Mesenteric fat pad (tissue), 1 donor: ENCODE measurements around the gene MBOAT1. TPM values are rescaled to one million over a fixed set of nuclear protein-coding genes. Genes with fewer than 3 reads are reported as not detected.
"Not testable (repeated sequence)": the region's sequence is repeated elsewhere in the genome, so short reads cannot be mapped to it uniquely, and the experiment has no call there.

Experiments
- DNase-seq: peaks from one replicate; pipeline ENCODE4 v3.0.0-alpha.2; 2020; ENCODE audit warnings: low spot score
- total RNA-seq: library from RNA; stranded (reverse); fragmentation: NEBNext Ultra II Directional; extraction: Animal tissue kit (Norgen Biotek cat#: 25700); gene quantifications from one replicate; pipeline ENCODE4 v1.2.1, GENCODE V29; 2021
- donor health status: DM: yes; HTN: yes; CAD: no.

Gene MBOAT1
- total RNA-seq, 1 donor from 2014 or later: 6.3 TPM

DNA sequence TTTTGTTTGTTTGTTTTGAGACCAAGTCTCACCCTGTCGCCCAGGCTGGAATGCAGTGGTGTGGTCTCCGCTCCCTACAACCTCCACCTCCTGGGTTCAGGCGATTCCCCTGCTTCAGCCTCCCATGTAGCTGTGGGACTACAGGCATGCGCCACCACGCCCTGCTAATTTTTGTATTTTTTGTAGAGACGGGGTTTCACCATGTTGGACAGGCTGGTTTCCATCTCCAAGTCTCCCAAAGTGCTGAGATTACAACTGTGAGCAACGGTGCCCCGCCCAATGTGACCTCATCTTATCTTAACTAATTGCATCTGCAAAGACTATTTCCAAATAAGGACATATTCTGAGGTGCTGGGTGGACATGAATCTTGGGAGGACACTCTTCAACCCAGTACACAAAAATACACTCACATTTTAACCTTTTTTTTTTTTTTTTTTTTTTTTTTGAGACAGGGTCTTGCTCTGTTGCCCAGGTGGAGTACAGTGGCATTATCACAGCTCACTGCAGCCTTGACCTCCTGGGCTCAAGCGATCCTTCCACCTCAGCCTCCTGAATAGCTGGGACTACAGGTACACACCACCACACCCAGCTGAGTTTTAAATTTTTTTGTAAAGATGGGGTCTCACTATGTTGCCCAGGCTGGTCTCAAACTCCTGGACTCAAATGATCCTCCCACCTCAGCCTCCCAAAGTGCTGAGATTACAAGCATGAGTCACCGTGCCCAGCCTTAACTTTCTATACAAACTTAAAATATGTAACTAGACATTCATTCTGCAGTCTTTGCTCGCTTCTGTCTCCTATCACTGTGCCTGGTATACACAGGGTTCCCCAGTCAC is 72.9 kb downstream of the MBOAT1 start:
- DNase-seq: not testable (repeated sequence)

DNA sequence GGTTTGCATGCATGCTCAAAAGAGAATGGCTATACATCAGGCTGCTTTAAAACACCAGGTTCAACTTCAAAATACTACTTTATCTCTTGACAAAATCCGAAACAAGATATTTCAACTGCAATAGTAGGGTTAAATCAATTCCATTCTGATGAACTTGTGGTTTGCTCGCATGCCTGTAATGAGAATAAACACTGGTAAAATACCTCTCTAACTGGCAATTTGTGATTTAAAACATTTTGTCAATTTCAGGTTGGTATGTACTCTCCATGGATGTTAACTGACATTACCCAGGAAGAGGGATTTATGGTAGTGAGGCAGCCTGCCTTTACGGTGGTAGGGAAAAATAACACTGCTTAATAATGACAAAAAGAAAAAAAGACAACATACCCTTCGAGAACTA is 74.4 kb downstream of the MBOAT1 start:
- DNase-seq: no peak

DNA sequence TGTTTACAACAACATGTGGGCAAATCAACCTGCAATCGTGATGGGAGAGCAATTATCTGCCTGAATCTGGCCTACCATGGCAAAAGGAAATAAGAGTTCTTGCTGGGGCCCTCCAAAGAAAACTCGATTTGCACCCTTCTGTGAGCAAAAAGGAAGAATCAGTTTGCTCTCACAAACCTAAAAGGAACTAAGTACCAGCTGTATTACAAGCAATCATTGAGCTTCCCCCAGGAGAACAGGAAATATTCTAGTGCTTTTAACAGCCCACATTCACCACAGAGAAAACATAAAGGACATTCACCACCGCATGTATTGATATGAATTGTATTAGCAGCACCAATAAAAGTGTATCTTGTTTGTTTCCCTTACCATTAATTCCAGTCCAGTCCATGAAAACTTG is 75.0 kb downstream of the MBOAT1 start:
- no peak for DNase-seq

DNA sequence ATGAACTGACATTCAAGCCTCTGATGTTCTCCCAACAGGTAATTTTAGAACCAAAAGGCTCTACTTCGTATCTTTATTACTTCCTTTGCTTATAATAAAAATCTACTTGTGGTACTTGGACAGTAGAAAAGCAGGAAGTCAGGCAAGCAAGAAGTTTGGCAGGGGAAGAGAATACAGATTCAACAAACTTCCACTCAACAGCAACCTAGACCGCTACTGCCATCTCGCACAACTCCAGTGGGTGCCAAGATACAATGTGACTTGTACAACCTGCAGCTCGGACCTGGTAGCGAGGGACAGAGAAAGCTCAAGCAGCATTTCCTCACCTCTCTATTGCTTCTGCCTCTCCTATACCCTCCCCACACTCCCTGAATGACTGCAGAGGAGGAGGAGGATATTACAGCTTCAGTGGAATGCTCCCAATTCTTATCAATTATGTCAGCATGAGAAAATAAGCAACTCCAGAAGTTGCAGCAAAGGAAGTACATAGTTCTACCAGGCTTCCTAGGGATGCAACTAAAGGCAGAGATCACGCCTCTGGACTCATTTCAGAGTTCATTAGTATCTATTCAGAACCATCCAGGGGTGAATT is 76.5 kb downstream of the MBOAT1 start:
- no peak for DNase-seq

DNA sequence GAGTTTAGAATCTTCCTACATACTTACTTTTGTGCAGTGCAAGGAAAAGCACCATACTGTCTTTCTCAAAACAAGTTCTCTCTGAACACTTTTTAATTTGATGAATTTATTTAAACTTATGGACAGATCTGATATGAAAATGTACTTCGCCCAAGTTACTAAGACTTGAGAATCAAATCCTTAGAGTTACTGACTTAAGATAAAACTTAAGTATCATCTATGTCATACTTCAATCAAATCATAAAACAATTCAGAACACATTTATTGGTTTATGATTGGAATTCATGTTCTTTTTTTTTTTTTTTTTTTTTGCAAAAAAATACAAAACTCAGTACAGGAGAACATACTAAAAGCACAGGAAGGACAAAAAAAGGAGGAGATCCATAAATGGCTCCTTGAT is 77.7 kb downstream of the MBOAT1 start:
- no peak for DNase-seq

DNA sequence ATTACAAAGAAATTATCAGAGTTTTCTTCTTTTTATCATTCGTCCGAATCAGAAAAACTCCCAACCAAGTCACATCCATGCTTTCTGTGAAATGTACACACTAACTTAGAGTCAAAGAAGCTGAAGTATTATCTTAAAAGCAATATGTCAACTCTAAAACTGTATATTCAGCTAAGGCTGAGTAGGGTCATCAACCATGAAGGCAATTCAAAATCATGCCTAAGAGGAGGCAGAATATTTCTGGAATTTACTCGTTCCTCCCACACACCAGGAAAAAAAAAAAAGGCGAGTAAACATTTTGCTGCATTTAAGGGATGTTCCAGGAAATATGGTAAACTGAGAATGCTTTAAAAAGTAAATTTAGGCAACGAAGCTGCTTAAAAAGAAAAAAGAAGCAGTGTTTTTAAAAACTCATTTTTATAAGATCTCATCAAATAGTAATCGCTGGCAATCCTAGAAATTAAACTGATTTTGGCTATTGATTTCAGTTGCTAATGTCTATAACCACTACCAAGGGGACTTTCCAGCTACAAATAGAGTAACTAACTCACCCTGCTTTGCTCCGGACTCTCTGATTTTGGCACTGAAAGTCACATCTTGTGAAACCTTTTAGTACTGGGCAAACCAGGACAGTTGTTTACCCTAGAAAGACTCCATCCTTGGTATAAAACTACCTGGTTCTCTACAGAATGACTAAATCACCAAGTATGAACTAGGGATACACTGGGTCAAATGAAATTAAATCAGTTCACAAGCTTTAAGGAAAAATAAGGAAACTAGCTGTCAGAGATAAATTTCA is 82.8 kb downstream of the MBOAT1 start:
- no peak for DNase-seq

DNA sequence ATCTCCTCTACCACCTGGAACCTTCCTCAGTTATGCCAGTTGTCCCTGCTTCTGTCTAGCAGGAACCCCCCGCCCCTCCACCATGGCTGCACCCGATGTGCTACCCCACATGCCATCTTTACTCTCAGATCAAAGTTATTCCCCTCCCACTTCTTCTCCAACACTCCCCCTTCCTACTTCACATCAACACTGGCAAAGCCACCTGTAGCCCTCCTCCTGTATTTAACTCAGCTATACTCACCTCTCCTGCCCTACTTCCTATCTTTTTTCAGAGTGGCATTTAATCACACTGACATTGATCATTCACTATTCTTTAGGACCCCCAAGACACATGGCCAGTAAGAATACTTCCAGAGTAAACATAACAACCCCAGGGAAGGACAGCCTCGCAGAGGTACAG is 84.3 kb downstream of the MBOAT1 start:
- DNase-seq: no peak

DNA sequence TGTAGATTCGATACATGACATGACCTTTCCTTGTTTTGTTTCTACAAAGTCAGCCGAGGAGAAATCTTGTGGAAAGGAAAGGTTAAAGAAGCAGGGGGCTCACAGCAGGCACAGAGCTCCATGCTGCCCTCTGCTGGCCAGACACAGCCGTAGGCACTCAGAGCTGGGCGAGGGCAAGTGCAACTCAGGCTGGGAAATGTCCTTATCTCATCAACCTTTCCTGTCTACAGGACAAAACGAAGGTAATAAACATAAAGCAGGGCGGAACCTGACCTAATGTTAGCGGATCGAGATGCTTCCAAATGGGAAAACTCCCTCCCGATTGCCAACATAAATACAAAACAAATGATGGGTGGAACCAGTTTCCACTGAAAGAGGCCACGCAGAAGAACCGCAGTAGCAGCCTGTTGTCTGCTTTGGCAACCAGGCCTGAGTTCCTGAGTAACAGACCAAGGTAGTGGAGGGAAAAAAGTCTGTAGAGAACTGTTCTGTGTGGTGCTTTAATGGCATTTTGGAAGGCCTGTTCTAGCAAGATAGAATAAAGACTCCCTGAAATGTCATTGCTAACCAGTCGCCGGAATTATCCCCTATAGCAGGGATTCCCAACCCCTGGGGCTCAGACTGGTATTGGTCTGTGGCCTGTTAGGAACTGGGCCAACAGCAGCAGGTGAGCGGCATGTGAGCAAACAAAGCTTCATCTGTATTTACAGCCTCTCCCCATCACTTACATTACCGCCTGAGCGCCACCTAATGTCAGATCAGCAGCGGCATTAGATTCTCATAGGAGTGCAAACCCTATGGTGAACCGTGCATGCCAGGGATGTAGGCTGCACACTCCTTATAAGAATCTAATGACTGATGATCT is 85.2 kb downstream of the MBOAT1 start:
- DNase-seq: no peak

DNA sequence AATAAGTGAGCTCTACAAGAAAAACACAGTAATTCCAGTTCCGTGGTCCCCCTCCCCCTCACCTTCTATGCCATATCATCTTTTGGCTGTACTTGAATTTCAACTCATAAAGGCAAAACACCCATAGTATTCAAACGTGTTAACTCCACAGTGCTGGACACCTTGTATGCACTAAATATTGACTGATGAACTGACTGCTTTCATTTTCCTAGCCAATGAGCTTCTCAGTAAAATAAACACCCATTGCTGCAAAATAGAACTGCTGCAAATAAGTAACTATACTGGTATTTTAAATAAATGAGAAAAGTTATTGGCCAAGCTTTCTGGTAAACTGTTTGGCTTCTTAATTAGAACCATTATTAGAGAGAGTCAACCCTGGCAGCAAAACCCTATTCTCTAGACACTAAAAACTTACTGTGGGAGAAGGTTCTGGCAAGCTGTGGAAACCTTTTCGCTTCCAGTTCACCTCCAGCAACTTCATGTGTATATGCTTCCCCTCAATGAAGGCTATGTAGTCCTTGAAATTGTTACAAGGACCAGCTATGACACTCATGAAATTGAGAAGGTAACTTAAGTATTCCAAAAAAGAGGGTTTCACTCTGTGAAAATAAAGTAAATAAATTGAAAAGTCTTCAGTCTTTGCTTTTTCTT is 86.0 kb downstream of the MBOAT1 start:
- DNase-seq: no peak

DNA sequence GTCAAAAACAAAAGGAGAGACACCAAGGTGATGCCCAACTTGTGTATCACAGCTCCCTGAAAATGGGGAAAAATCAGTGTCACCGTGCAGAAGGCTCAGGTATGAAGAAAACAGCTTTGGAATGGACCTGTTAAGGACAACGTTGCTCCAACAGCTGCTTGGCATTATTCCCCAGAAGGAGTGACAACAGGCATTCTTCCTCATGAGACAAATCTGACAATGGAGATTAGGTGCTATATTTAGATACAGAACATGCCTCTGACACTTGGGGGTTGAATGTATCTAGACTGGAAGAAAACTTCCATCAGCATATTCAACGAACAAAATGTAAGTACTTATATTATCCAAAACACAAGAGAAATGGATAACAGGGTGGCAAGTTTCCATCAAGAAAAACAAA is 87.7 kb downstream of the MBOAT1 start:
- no peak for DNase-seq

DNA sequence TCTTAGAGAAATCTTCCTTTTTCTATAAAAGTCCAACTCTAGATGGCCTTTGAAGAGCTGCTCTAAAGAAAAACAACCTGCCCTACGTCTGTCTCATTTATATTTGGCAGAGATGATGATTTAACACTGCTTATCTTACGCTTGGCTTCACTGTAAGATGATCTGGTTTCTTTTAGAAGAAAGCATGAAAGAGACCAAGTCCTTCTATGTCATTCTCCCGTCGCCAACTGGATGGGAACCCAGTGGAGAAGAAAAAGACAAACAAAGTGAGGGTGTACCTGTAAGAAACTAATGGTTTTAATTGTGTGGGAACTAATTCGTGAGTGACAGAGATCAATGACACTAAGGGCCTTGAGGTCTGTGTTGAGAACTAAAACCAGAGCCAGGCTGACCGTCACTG is 92.8 kb downstream of the MBOAT1 start:
- DNase-seq: no peak

DNA sequence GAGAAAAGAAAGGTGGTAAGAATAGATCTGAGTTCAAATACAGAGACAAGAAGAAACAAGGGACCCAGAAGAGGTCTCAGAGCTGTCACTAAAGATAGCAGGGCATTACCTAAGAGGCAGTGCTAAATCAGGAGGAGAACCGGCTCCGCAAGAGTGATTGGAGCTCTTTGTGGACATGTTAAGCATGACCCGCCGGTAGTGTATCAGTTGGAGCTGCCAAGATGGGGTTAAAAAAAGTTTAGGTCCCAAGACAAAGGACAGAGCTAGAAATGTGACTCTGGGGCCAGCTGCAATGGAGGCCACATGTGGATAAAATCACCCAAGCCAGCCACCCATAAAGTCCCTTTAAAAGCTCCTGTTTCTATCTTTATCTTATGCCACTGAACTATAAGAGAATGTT is 93.4 kb downstream of the MBOAT1 start:
- no peak for DNase-seq

DNA sequence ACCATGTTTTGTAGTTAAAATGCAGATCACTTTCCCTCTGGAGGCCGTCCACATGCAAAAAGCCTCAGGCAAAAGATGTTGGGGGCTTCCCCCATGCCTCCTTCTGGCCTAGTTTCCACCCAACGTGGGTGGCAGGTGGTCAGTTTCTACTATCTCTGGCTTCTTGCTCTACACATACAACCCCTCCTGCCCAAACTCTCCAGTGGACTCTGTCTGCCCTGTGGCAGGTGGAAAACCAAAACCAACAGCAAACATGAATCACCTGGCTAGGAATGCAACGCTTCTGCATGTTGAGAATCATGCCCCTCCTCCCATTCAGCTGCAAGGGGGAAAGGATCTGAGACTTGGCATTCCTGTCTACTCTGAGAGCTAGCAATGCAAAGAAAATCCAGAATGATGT is 94.8 kb downstream of the MBOAT1 start:
- DNase-seq: no peak

DNA sequence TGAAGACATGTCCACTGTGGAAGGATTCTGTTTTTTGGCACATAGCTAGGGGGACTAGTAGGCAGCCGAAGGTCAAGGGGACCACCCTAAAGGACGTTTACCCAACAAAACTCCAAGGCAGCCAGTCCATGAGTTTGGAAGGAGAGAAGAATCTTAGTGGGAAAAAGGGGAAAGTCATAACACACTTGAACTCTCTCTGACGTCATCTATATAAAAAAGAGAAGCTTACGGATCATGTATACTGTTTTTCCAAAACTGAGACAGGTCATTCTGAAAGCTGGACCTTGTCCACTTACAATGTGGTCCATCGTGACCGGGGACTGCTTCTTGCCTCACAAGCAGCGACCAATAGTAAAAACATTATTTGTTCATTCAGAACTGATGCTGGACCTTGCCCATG is 95.5 kb downstream of the MBOAT1 start:
- DNase-seq: no peak

DNA sequence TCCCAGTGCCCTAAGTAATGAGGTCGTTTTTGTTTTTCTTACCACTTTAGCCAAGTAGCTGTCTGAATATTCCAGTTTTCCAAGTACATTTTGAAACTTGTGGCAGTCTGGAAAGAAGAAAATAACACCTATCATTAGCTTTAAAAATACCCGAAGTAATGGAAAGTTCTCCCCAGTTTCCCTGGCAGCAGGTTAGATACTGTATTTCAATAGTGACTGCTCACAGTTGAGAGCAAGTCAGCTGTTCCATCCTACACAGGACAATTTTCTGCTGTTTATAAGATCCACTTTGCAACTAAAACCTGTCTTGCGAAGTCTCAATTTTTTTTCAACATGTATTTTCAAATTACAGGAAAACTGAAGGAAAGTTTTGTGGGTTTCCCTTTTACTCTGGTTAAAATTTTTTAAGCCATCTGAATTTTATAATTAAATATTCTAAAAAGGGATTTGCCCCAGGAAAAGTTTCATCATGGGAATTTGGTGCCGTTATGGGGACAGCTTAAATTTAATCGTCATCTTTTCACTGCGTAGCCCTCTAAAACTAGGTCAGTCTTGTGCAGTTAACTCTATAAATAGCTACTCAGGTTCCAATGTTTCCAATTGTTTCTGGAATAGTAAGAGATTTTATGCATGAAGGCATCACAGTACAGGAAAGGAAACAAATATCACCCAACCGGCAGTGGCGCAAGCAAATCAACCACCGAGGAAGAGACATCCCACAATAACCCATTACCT is 96.9 kb downstream of the MBOAT1 start:
- no peak for DNase-seq

DNA sequence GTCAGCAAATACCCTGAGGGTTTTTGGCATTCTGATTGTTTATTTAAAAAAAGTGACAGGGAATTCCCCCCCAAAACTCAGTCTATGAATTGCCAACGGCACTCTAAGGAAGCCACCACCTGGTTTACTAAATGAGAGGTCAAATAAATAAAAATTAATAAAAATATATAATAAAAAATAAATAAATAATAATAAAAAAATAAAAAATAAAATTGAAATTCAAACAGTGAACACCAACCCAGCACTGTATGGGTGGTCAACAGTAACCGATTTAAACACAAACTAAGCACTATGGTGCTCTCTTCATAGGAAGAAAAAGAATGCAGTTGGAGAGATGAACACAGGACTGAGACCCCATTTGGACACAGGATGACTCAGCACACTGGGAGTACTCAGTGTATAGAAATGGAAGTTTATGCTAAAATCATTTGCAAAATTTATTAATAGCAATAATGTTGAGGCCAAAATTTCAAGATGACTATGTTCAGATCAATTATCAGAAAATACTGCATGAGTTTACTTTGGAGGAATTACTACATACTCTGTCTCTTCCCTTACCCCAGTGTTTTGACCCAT is 98.5 kb downstream of the MBOAT1 start:
- DNase-seq: no peak

DNA sequence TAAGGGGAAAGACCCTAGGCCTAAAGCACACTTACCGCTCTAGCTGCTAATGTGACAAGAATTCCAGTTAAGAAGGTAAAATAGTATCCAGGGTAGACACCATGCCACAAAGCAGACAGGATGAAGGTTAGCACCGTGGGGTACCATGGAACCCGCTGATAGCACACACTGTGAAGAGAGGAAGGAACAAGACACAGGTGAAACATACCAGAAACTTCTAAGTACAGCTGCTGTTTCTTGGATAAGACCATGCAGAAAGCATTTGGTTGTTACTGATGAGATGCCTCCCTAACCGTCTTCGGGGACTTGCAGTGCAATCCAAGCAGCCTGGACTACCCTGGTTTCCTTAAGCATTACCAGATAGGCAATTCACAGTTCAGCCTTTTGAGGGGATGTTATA is 99.4 kb downstream of the MBOAT1 start:
- no peak for DNase-seq

DNA sequence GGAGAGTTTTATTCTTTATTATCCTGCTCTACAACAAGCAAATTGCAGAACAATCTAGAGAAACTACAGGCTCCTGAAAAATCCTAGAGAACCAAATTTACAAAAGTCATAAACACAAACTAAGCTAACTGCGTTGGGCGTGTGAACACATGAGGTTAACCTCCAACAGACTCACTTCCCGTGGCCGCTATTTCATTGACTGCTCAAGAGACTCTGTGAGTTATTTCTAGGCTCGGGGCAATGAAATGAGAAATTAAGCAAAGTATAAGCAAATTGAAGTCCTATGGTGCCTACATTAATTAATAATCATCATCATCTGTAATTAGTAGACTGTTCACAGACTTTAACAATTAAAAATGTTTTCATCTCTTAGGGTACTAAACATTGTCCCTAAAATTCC is 100.0 kb downstream of the MBOAT1 start:
- DNase-seq: no peak

DNA sequence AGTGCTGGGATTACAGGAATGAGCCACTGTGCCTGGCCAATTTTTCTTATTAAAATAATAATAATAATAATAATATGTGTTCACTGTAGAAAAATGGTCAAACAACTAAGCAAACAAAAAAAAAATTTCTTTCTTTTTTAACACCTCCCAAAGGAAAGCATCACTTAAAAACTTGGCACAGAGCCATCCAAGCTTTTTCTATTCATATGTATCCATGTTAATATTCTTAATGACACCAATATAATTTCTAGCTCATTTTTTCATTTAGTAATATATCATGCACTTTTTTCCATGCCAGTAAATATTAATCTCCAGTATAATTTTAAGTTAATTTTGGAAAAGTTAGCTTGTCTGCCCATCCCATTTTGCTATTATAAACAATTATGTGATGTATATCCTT is 101.8 kb downstream of the MBOAT1 start:
- no peak for DNase-seq

DNA sequence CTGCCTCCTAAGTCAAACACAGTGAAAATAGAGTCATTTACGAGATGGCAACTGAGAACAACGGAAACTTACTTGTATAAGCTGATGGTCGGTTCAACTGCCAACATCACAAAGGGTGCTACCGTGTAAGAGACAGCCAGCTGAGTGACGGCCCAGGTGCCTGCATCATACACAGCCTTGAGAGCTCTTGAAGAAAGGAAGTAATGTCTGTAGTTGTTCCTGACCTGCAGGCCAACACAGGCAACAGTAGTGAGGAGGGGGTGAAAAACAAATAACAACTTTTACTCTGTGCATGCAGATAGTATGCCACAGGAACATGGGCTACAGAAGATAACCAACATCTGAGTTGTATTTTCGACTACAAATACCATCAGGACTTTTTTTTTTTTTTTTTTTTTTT is 102.7 kb downstream of the MBOAT1 start:
- DNase-seq: no peak
